HK-2 (cell line): Measurements from ENCODE around the gene NR2C2.
"Not testable (repeated sequence)": the region's sequence is repeated elsewhere in the genome, so short reads cannot be mapped to it uniquely, and the experiment has no call there.

Experiments used
- DNase-seq: peaks from one replicate; pipeline ENCODE4 v3.0.0-alpha.2; 2018; ENCODE audit not compliant: unreplicated experiment

Gene NR2C2

DNA sequence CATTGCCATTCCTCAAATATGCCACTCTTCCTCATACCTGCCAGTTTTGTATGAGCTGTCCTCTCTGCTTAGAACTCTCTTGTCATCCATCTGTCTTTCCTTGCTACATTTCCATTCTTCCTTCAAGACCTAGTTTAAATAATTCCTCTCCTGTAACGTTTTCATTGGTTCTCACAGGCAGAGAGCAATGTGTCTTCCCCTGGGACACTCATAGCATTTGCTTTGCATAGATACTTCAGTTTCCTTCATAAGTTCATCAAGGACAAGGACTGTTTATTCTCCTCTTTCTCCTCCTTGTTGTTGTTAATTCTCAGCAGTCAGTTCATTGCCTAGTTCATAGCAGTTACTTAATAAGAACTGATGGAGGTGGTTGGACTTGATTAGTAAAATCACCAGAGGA, 10.5 kb downstream of the NR2C2 start:
- no peak for DNase-seq

DNA sequence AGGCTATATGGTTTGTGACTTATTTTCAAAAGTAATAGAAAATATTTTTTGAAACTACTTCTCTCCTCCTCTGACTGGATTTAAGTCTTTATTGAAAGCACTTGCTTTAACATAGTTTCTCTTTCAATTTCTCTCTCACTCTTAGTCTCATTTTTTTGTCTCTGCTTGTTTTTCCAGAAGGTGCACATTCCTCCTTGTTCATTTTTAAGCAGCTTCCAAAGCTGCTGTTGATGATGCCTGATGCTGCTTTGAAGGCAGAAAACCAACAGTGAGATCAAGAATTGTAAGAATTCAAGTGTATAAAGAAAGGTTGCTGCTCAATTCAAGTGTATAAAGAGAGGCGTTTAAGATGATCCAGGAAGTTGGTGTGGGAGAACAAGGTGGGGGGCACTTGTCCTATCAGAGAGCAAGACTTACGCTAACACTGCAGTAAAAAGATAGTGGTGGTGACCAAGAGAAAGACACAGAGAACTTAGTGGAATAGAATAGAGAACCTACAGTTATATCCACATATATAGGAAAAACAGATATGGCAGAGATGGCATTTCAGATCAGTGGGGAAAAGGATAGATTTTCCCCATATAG, 12.1 kb downstream of the NR2C2 start:
- DNase-seq, result no peak

DNA sequence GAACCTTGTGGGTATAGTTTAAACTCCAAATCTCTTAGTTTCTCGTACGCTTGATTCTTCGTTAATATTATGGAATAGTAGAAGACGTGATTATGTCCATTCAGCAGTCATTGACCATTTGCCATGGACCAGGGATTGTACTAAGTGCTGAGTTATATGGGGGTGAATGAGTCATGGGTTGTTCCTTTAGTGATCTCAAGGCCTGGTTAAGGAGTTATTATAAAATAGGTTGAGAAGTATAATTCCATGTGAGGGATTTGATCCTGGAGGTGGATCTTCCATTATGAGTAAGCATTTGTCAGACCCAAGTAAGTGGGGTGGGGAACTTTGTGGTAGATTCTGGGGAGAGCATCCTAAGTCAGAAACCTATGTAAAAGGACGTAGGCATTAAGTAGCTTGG, 15.4 kb downstream of the NR2C2 start:
- no peak for DNase-seq

DNA sequence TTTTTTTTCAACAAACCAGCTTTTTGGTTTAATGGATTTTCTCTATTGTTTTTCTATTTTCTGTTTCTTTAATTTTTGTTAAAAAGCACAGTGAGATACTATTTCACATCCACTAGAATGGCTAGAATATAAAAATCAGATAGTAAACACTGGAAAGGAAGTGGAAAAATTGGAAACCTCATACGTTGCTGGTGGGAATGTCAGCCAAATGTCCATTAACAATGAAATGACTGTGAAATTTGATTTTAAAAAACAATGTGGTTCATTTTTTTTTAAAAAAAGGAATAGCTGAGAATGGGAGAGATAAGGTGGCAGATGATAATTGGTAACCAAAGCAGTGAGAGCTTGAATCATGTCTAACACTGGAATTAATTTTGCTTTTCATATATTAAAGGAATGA, 19.9 kb downstream of the NR2C2 start:
- DNase-seq, result no peak

DNA sequence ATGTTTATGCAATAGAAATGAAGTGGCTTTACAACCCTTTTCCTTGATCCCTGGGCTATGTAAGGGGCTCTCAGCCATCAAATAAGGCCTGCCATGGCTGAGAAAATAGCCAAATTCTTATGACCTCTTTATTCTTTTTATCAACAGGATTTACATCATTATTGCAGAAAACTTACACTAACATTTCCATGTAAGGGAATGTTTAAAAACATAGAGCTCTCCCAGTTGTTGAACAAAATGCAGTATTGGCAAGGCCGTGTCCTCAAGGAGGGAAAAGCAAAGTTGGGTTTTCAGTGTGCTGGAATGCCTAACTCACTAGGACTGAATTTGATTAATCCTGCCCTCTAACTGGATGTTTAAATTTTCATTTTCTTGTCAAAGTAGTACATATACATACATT, 22.3 kb downstream of the NR2C2 start:
- DNase-seq, result no peak

DNA sequence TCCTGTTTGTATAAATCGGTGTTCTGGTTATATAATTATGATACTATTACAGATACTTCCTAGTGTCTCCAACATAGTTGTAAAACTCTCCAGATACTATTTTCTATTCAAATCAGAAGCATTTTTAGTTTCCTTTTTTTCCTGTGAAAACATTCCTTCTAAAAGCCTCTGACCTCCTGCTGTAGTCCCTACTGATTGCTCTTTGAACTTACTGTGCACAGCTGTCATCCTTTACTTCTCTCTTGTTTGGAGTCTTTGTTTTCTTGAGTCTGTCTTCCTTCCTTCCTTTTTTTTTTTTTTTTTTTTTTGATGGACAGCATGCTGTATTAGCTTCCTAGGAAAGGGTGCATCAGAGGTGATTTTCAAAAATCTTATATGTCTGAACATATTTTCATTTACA, 28.9 kb downstream of the NR2C2 start:
- no peak for DNase-seq

DNA sequence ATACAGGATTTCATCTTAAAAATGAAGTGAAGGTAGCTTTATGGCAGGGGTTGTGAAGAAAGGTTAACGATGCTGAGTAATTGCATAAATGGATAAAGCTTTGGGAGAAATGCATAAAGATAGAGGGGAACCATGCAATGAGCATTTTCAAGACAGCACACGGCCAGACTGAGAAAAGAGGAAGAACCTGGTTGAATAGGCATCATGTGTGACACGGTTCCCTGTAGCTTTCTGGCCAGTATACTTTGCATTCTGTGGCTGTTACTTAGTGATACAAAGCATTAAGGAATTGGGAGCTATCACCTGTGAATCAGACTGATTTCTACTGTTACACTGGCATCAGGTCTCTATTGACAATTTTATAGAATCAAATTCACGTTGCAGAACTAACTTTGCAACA, 33.3 kb downstream of the NR2C2 start:
- DNase-seq, result no peak

DNA sequence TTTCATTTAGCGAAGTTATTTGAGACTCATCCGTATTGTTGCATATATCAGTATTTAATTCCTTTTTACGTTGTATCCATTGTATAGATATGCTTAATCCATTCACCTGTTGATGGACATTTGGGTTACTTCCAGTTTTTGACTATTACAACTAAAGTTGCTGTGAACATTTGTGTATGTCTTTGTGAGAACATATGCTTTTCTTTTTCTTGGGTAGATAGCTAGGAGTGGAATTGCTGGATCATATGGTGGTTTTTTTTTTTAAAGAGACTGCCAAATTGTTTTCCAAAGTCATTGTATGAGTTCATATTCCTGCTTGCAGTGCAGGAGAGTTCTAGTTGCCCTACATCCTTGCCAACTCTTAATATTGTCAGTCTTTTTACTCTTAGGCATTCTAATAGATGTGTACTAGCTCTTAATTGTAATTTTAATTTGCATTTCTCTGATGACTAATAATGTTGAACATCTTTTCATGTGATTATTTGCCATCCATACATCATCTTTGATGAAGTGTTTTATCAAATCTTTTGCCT, 37.3 kb downstream of the NR2C2 start:
- DNase-seq, result no peak

DNA sequence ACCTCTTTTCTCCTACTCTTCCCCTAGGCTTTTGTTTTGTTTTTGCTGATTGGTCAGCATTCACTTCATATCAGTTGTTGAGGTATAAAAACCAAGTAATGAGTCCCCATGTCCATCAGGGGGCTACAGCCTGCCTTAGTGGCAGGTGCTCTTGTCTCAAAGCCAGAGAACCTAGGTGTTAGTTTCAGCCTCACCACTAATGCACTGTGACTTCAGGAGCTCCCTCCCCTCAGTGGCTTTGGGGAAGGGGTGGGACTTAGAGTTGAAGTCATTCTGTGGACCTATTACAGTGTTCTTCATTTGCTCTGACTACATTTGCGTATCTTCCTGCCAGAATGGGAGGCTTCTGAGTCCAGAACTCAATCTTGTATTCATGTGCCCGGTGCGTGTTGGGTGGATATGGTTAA, 41.6 kb downstream of the NR2C2 start:
- no peak for DNase-seq

DNA sequence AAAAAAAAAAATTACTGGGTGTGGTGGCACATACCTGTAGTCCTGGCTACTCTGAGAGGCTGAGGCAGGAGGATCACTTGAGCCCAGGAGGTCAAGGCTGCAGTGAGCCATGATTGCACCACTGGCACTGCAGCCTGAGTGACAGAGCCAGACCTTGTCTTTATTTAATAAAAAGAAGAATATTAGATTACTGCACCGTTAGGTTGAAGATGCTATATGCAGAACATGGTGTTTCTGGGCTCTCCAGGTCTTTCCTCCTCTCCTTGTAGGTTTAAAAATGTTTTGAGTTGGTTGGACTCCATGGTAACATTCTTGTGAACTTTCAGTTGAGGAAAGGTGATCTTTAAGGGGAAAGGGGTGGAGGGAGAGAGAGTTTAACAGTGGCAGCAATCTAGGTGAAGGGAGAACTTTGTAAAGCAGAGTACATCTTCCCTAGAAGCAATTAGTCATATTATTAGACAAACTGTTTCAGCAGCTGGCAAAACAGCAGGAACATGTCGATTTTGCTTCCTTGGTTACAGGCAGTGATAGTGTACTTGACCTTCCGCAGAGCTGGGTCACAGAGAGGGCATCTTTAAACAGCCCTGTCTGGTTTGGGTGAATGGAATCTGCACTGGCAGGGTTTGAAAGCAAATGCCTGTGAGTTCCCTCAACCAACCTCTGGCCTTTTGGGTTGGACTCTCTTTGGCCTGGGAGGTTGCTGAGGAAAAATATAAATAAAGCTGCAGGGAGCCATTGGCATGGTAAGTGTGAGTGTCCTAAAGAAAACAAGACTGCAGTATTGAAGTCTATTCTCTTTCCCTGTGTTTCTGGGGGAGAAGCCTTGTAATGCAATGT, 42.8 kb downstream of the NR2C2 start:
- DNase-seq, result no peak

DNA sequence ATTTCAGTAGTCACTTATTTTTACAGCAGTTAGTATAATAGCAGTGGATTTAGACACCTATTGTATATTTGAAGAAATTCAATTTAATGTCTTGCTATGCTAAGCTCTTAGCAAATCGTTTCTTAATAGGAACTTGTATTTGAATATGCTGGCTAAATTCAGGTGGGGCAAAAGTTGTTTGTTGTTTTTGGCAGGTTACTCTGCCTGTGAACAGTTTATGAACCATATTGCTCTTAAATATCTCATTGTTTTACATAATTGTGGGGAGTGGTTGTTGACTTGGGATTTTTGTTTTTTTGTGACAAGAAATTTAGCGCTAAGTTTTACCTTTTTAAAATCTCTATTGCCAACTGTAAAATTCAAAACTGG, 43.4 kb downstream of the NR2C2 start:
- DNase-seq, result no peak

DNA sequence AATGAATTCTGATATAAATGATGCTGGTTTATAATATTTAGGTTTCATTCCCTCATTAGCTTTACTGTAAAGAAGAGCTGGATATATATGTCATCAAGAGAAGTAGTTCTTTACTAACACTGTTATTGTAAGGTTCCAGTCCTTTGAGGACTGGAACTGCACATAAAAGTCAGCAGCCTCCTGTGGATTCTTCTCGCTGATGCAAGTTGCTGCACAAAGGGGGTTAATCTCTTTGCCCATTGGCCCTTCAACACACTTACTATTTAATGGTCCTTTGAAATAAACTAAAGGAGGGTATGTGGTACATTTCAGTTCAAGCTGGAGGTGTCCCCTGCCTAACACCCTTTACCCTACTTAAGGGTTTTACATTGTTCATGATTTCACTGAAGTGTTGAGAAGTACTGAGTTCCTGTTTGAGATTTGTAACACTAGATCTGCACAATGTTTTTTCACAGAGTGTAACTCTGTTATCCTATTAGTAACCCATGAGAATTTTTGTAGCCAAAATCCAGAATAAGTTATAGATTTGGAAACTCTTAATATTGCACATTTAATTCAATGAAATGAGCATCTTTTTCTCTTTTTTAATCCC, 43.9 kb downstream of the NR2C2 start:
- no peak for DNase-seq

DNA sequence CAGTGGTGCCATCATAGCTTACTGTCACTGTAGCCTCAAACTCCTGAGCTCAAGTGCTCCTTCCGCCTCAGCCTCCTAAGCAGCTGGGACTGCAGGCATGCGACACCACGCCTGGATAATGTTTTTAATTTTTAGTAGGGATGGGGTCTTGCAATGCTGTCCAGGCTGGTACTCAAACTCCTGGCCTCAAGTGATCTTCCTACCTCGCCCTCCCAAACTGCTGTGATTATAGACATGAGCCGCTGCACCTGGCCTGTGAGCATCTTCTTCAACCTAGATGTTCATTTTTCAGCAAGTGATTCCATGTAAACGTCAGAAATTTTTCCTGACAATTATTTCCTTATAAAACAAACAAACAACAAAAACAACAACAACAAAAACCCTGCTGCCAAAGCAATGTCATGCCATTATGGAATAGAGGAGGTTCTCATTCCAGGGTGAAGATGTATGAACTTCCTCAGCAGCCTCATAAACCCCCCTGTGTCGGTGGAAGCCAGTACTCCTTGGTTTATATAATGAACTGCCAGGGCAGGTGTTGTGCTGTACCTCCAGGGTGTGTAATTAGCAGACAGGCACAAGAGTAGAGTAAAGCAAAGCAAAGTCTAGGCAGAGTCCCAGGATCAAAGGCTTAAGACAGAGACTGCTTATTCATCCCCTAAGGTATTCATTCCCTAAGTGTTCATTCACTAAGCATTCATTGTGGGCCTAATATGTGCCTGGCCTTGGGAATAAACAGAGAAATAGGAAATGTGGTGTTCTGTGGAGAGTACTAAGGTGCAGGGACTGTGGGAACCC, 44.6 kb downstream of the NR2C2 start:
- no peak for DNase-seq

DNA sequence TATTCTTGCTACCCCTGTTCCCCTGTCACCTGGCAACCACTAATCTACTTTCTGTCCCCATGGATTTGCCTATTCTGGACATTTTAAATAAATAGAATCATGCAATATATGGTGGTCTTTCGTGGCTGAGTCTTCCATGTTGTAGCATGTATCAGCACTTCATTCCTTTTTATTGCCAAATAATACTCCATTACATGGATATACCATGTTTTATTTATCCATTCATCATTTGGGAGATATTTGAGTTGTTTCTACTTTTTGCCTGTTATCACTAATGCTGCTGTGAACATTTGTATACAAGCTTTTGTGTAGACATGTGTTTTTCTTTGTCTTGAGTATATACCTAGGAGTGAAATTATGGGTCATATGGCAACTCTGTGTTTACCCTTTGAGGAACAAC, 50.6 kb downstream of the NR2C2 start:
- DNase-seq, result no peak

DNA sequence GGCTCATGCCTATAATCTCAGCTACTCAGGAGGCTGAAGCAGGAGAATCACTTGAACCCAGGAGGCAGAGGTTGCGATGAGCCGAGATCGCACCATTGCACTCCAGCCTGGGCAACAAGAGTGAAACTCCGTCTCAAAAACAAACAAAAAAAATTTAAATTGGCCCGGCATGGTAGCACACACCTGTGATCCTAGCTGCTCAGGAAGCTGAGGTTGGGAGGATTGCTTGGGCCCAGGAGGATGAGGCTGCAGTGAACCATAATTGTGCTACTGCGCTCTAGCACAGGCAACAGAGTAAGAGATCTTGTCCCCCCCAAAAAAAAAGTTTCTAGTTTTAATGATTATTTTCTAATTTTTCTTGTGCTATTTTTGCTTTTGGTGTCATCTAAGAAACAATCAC, 51.8 kb downstream of the NR2C2 start:
- DNase-seq, result not testable (repeated sequence)

DNA sequence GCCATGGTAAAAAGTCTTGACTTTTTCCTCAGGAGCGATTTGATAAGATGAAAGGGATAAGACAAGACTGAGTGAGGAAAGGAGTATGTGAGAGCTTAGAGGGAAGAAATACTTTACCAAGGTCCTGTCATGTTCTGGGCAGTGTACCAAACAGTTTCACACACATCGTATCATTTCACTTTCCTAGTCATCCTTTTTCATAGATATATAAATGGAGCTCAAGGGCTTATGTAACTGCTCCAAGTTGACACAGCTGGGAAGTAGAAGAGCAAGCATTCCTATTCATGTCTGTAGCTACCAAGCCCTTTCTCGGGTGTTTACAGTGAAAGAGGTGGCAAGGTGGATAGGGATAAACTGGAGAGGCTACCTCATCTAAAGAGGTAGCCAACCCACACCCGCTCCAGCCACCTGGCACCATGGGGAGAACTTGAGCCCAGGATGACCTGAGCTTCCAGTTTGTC, 60.3 kb downstream of the NR2C2 start:
- DNase-seq, result no peak

DNA sequence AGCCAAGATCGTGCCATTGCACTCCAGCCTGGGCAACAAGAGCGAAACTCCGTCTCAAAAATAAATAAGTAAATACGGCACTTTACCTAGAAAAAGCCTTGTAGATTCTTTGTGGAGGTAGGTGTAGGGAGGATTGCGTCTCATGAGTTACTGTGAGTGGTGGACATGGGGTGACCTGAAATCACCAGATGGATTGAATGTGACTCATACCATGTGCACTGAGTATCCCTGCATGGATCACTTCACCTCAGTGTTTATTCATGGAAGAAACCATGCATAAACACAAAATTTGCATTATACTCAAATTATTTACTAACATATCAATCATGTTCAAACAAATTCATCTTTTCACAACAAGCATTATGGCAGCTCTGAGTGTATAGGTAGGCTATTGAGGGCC, 61.8 kb downstream of the NR2C2 start:
- DNase-seq, result no peak

DNA sequence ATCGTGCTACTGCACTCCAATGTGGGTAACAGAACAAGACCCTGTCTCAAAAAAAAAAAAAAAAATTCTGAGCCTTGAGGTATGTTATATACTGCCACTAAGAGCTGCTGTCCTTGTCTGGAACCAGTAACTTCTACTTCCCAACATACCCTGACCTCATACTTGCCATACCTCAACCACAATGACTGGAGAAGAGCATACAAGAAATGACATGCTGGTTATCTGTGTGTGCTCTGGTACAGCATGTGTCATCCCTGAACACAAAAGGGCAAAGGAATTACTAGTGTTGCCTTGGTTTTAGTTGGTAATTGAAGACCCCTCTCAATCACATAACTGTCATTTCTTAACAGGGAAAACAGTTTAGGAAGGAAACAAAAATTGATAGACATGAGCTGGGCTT, 63.3 kb downstream of the NR2C2 start:
- DNase-seq, result no peak

DNA sequence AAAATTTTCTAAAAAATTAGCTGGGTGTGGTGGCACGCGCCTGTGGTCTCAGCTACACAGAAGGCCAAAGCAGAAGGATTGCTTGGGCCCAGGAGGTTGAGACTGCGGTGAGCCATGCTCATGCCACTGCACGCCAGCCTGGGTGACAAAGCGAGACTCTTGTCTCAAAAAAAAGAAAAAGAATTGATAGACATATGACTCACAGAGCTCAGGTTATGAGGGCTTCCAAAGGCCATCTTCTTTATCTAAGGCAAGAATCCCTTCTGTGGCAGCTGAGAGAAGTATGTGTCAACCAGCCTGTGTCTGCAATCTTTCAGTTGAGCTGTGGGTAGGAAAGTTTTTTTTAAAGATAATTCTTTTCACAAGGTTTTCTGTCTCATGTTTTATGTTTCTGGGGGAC, 63.8 kb downstream of the NR2C2 start:
- no peak for DNase-seq

DNA sequence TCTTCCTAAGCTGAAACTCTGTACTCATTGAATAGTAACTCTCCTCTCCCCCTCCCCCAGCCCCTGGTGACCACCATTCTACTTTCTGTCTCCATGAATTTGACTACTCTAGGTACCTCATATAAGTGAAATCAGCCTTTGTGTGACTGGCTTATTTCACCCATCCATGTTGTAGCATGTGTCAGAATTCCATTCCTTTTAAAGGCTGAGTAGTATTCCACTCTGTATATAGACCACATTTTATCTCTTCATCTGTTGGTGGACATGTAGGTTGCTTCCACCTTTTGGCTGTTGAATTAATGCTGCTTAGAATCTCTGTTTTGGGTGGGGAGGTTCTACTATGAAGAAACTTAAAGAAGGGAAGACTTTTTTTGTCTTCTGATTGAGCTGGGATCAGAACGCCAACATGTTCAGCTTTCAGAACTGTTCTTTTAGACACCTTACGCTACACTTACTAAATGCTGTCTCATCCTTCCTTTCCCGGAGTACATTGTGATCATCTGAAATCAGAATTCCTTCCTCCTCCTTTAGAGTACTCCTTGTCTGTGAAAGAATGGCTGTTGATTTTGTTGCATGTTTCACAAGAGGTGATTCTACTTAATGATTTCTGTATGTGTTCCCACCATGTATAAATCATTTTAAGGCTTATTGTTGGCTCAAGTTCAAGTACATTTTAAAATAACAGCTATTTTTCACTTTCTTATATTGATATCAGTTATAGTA, 67.4 kb downstream of the NR2C2 start:
- DNase-seq, result no peak

DNA sequence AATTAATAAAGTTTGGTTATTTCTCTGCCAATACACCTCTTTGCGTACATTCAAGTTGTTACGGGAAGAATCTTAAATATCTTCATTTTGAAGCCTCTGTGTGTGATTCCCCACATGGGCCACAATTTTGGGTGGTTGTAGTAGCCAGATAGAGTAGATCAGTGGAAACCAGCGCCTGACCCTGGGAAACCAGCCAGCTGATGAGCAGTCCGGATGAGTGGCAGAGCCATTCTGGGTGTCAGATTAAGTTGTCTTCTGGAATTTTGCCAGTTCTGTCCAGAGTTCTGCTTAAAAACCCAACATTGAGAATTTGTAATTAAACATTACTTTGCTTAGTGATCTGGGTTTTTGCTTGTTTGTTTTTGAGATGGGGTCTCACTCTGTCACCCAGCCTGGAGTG, 68.1 kb downstream of the NR2C2 start:
- DNase-seq, result no peak

DNA sequence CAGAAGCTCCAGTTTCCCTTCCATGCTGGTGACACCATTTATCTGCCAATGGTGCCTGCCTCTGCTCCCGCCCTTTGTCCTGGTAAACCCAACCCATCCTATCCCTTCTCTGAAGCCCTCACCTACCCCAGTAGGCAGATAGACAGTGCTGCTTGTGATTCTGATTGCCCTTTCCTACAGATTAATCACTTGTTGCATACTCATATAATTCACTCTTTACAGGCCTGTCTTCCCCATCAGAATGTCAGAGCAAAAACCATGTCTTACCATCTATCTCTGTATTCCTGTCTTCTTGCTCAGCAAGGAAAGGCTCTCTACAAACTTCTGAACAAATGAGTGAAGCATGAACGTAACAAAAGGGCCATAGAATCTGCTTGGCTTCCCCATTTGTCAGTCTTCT, 69.8 kb downstream of the NR2C2 start:
- no peak for DNase-seq
